AG09319 (cell line): ENCODE data around the gene FOXJ3.

ENCODE experiments used
- DNase-seq: peaks from one replicate; pipeline ENCODE4 v3.0.0-alpha.2; 2010; ENCODE audit warnings: low read depth; ENCODE audit errors: extremely low read depth
- CTCF ChIP-seq: IDR thresholded peaks from 2 replicates; pipeline ENCODE4 v1.5.1; 2011; ENCODE audit warnings: low read depth, mild to moderate bottlenecking, inconsistent platforms, low read length, moderate library complexity

Gene FOXJ3

GRCh38 chr1:42369471-42369870, 34.4 kb upstream of the FOXJ3 start:
- no peak for DNase-seq

GRCh38 chr1:42368096-42368795, 33.2 kb upstream of the FOXJ3 start:
- no peak for DNase-seq
- no peak for TF ChIP-seq CTCF

More at GRCh38 chr1:42369471-42369870, 34.4 kb upstream of the FOXJ3 start:
- TF ChIP-seq CTCF, result no peak

GRCh38 chr1:42365118-42365517, 30.1 kb upstream of the FOXJ3 start:
- DNase-seq, result no peak
- no peak for TF ChIP-seq CTCF

- no peak for DNase-seq
- no peak for TF ChIP-seq CTCF
Observed at GRCh38 chr1:42364542-42364941, 29.5 kb upstream of the FOXJ3 start.

- no peak for TF ChIP-seq CTCF
- no peak for DNase-seq
Observed at GRCh38 chr1:42364089-42364488, 29.1 kb upstream of the FOXJ3 start.

- no peak for DNase-seq
- no peak for TF ChIP-seq CTCF
Observed at GRCh38 chr1:42359466-42359865, 24.4 kb upstream of the FOXJ3 start.

GRCh38 chr1:42358791-42359190, 23.8 kb upstream of the FOXJ3 start:
- TF ChIP-seq CTCF, result no peak
- no peak for DNase-seq
